ENCODE results near the gene ZER1.
A peak's percentile ranks its signal among the peaks of the same experiment; 100 is the strongest.

- TF ChIP-seq CTCF (IDR thresholded peaks at IDR 0.05; ENCODE audit: control extremely low read depth in 1 of 3, insufficient read depth in 1 of 3, low read depth in 1 of 3, low read length in 3 of 3), result no peak
- no peak for TF ChIP-seq CHD1 (IDR thresholded peaks at IDR 0.05; ENCODE audit: low read depth, low read length)
- peak; percentile 21; the same call in 1 of the 2 replicates for TF ChIP-seq PHF8 (conservative IDR thresholded peaks at IDR 0.05; ENCODE audit: low read depth, low read length)
- TF ChIP-seq TEAD4 (IDR thresholded peaks at IDR 0.05; ENCODE audit: low read depth, low read length), result peak; percentile 21; the same call in 1 of the 2 replicates
- TF ChIP-seq EZH2 (IDR thresholded peaks at IDR 0.05; ENCODE audit: low read depth, low read length, severe bottlenecking), result no peak
- TF ChIP-seq SIRT6 (IDR thresholded peaks at IDR 0.05; ENCODE audit: low read length), result no peak
- no peak for TF ChIP-seq SRF (IDR thresholded peaks at IDR 0.05; ENCODE audit: low read depth, low read length)
These were observed 47.4 kb upstream of the ZER1 start for GRCh38 chr9:128818839-128819715.
